ENCODE measurements around the gene TSPAN9. TPM values are rescaled to one million over a fixed set of nuclear protein-coding genes. Genes with fewer than 3 reads are reported as not detected.

TSPAN9 gene
- total and polyA plus RNA-seq, 10 of the 15 experiments (the other 5 are each of a cell fraction or from before 2014, with no cell fraction given) = 0.03 to 1.0 (median 0.12) TPM; not detected in 5

DNA sequence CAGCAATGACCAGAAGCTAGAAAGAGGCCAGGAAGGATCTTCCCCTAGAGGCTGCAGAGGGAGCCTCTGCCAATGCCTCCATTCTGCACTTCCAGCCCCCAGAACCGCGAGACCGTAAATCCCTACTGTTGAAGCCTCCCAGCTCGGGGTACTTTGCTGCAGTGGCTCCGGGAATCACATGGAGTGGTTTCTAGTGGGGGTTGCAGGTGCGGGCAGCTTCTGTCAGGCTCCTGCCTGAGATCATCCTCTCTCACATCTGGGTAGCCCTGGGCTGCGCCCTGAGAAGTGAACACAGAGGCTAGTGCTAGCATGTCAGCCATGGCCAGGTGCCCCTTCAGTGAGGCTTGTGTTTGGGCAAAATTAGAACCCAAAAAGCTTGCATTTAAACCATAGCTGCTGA is 67.3 kb downstream of the TSPAN9 start (continued):
- TF ChIP-seq, protein P1, sequence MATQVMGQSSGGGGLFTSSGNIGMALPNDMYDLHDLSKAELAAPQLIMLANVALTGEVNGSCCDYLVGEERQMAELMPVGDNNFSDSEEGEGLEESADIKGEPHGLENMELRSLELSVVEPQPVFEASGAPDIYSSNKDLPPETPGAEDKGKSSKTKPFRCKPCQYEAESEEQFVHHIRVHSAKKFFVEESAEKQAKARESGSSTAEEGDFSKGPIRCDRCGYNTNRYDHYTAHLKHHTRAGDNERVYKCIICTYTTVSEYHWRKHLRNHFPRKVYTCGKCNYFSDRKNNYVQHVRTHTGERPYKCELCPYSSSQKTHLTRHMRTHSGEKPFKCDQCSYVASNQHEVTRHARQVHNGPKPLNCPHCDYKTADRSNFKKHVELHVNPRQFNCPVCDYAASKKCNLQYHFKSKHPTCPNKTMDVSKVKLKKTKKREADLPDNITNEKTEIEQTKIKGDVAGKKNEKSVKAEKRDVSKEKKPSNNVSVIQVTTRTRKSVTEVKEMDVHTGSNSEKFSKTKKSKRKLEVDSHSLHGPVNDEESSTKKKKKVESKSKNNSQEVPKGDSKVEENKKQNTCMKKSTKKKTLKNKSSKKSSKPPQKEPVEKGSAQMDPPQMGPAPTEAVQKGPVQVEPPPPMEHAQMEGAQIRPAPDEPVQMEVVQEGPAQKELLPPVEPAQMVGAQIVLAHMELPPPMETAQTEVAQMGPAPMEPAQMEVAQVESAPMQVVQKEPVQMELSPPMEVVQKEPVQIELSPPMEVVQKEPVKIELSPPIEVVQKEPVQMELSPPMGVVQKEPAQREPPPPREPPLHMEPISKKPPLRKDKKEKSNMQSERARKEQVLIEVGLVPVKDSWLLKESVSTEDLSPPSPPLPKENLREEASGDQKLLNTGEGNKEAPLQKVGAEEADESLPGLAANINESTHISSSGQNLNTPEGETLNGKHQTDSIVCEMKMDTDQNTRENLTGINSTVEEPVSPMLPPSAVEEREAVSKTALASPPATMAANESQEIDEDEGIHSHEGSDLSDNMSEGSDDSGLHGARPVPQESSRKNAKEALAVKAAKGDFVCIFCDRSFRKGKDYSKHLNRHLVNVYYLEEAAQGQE (IDR thresholded peaks at IDR 0.05; ENCODE audit: low read depth, low read length) = no peak
- TF ChIP-seq, protein P2, sequence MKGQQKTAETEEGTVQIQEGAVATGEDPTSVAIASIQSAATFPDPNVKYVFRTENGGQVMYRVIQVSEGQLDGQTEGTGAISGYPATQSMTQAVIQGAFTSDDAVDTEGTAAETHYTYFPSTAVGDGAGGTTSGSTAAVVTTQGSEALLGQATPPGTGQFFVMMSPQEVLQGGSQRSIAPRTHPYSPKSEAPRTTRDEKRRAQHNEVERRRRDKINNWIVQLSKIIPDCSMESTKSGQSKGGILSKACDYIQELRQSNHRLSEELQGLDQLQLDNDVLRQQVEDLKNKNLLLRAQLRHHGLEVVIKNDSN (IDR thresholded peaks at IDR 0.05; ENCODE audit: borderline replicate concordance, extremely low read length, insufficient read depth, low read depth, low read length) = no peak
- TF ChIP-seq MEF2A (IDR thresholded peaks at IDR 0.05; ENCODE audit: insufficient read depth, low read depth, low read length) = no peak

DNA sequence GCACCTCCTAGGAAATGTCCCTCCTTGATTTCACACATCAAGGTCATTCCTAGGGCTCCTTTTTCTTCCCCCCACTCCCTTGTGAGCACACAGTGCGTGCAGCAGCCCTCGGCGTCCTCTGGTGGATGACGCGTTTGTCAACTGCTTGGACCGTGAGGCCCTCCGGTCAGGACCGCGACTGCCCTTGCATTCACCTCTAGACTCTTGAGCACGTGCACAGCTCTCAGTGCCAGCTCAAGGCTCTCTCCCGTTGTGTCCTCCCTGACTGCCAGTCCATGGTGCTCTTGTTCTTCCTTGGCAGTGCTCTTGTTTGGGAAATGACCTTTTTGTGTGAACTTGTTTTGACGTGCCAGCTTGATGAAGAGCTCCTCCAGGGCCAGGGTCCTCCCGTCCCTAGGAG is 67.9 kb downstream of the TSPAN9 start:
- ChIA-PET POLR2A (no interaction called here), SMC1A (ENCODE audit: uncharacterized antibody, unreplicated experiment) (no interaction called here), CTCF (no interaction called here), RAD21 (ENCODE audit: unreplicated experiment) (no interaction called here)
- no peak for ATAC-seq
- Histone ChIP-seq H2AFZ (ENCODE audit: control insufficient read depth, low read depth, low read length) (no peak overlapping the region), H3K4me3 (no peak overlapping the region), H3K79me2 (ENCODE audit: control insufficient read depth, insufficient read depth, low read length) (no peaks in the 10 kb centered on the region), H3K27me3 (replicated peaks in 1 of 2; ENCODE audit: control insufficient read depth in 2 of 2, insufficient read depth in 2 of 2, low read length in 1 of 2) (peaks cover 0 to 10% of the 10 kb centered on the region in 2 experiments; a peak in 2 of 4 replicates), H3K9ac (ENCODE audit: control insufficient read depth, insufficient read depth, low read length) (no peak overlapping the region), H3K9me3 (replicated peaks; ENCODE audit: control insufficient read depth, insufficient read depth, low read length) (no peaks in the 10 kb centered on the region), H3K36me3 (ENCODE audit: control insufficient read depth in 2 of 2, insufficient read depth in 2 of 2, low read length in 1 of 2) (no peaks in the 10 kb centered on the region), H3K27ac (ENCODE audit: control insufficient read depth, insufficient read depth) (no peak overlapping the region), H3K4me1 (ENCODE audit: control insufficient read depth, insufficient read depth, low read length) (no peaks in the 10 kb centered on the region), H4K20me1 (ENCODE audit: control insufficient read depth, insufficient read depth) (no peaks in the 10 kb centered on the region), H3K4me2 (ENCODE audit: control insufficient read depth, insufficient read depth) (no peak overlapping the region)
- no peak for FAIRE-seq
- no TSS peak for BruUV-seq (replicated peaks)
- no peak for DNase-seq (ENCODE audit: low read depth, low spot score)
- 53% methylated on average over 13 of the region's 13 CpGs for WGBS (ENCODE audit: insufficient coverage, insufficient replicate concordance, low lambda C conversion rate, missing lambda C conversion rate)
- in situ Hi-C loops (cut with MboI) (no loop called here), intact Hi-C loops (cut with micrococcal nuclease; ENCODE audit: unreplicated experiment) (no loop called here)
- TF ChIP-seq POU2F2 (IDR thresholded peaks at IDR 0.05; ENCODE audit: borderline replicate concordance, low read depth, low read length) (no peak), NFXL1 (IDR thresholded peaks at IDR 0.05; ENCODE audit: borderline replicate concordance) (no peak), SMC3 (IDR thresholded peaks at IDR 0.05; ENCODE audit: borderline replicate concordance, low read length) (no peak), ETV6 (conservative IDR thresholded peaks at IDR 0.05 in 1 of 2, IDR thresholded peaks at IDR 0.05 in 1 of 2; ENCODE audit: borderline replicate concordance in 1 of 2, low read depth in 1 of 2) (no peak), RUNX3 (IDR thresholded peaks at IDR 0.05; ENCODE audit: low read length) (no peak), NR2C1 (IDR thresholded peaks at IDR 0.05) (no peak)
- TF ChIP-seq, protein P3, sequence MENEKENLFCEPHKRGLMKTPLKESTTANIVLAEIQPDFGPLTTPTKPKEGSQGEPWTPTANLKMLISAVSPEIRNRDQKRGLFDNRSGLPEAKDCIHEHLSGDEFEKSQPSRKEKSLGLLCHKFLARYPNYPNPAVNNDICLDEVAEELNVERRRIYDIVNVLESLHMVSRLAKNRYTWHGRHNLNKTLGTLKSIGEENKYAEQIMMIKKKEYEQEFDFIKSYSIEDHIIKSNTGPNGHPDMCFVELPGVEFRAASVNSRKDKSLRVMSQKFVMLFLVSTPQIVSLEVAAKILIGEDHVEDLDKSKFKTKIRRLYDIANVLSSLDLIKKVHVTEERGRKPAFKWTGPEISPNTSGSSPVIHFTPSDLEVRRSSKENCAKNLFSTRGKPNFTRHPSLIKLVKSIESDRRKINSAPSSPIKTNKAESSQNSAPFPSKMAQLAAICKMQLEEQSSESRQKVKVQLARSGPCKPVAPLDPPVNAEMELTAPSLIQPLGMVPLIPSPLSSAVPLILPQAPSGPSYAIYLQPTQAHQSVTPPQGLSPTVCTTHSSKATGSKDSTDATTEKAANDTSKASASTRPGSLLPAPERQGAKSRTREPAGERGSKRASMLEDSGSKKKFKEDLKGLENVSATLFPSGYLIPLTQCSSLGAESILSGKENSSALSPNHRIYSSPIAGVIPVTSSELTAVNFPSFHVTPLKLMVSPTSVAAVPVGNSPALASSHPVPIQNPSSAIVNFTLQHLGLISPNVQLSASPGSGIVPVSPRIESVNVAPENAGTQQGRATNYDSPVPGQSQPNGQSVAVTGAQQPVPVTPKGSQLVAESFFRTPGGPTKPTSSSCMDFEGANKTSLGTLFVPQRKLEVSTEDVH (IDR thresholded peaks at IDR 0.05; ENCODE audit: low read depth, partially characterized antibody) = no peak
- TF ChIP-seq, protein P4, sequence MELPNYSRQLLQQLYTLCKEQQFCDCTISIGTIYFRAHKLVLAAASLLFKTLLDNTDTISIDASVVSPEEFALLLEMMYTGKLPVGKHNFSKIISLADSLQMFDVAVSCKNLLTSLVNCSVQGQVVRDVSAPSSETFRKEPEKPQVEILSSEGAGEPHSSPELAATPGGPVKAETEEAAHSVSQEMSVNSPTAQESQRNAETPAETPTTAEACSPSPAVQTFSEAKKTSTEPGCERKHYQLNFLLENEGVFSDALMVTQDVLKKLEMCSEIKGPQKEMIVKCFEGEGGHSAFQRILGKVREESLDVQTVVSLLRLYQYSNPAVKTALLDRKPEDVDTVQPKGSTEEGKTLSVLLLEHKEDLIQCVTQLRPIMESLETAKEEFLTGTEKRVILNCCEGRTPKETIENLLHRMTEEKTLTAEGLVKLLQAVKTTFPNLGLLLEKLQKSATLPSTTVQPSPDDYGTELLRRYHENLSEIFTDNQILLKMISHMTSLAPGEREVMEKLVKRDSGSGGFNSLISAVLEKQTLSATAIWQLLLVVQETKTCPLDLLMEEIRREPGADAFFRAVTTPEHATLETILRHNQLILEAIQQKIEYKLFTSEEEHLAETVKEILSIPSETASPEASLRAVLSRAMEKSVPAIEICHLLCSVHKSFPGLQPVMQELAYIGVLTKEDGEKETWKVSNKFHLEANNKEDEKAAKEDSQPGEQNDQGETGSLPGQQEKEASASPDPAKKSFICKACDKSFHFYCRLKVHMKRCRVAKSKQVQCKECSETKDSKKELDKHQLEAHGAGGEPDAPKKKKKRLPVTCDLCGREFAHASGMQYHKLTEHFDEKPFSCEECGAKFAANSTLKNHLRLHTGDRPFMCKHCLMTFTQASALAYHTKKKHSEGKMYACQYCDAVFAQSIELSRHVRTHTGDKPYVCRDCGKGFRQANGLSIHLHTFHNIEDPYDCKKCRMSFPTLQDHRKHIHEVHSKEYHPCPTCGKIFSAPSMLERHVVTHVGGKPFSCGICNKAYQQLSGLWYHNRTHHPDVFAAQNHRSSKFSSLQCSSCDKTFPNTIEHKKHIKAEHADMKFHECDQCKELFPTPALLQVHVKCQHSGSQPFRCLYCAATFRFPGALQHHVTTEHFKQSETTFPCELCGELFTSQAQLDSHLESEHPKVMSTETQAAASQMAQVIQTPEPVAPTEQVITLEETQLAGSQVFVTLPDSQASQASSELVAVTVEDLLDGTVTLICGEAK (IDR thresholded peaks at IDR 0.05; ENCODE audit: borderline replicate concordance) = no peak
